ENCODE measurements around the gene GRK3.
"Not testable (repeated sequence)": the region's sequence is repeated elsewhere in the genome, so short reads cannot be mapped to it uniquely, and the experiment has no call there.

The GRK3 gene

DNA sequence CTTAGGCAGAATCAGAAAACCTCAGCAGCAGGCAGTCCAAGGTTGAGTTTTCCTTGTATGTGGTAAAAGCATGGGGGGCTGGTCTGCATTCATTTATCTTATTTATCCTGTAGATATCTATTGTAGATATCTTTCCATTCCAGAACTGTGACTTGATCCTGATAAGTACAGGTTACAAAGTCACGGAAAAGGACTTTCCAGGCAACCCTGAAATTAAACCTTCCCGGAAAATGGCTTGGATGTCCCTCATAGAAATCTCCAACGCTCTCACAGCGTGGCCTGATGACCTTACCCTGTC is 128.7 kb downstream of the GRK3 start:
- H3K27me3 Mint-ChIP-seq = no peaks in the 10 kb centered on the region
- H3K9me3 Mint-ChIP-seq = no peaks in the 10 kb centered on the region
- no peak overlapping the region for H3K4me3 Mint-ChIP-seq
- ATAC-seq (no peak), DNase-seq (no peak)
- H3K27ac Mint-ChIP-seq = no peak overlapping the region
- peaks cover 8% of the 10 kb centered on the region for H3K36me3 Mint-ChIP-seq (ENCODE audit: low read depth)
- H3K4me1 Mint-ChIP-seq = no peaks in the 10 kb centered on the region

DNA sequence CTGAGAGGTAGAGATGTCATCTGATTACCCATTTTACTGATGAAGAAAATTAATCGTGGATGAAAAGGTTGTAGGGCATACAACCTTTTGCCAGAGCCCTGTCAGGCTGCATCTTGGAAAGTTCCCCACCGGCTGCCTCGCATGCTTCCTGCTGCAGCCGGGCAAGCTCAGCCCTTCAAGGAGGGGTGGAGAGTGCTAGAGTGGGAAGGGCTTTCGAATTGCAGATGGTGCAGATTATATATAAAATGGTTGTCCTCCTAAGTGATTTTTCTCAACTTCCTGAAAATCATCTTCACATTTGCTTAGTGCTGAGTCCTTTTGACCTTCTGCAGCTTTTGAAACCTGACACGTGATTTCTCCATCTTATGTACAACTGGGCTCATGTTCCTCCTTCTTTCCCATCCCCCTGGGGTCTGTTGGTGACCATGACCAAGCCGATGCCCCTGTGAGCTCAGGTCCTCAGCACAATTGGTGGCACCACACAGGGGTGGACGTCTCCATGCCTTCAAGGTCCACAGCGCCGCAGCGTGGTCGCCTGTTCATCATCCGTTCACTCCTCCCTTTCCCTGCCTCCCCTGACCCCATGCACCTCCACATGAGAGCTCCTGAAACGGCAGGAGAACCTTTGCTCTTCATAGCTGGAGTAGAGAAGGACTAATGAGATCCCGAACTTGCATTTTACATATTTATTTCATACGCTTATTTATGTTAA is 129.9 kb downstream of the GRK3 start:
- Mint-ChIP-seq H3K27ac (no peak overlapping the region), H3K4me1 (no peaks in the 10 kb centered on the region), H3K27me3 (no peaks in the 10 kb centered on the region), H3K9me3 (no peaks in the 10 kb centered on the region), H3K36me3 (ENCODE audit: low read depth) (peaks cover 8% of the 10 kb centered on the region), H3K4me3 (no peak overlapping the region)
- no peak for DNase-seq
- no peak for ATAC-seq

DNA sequence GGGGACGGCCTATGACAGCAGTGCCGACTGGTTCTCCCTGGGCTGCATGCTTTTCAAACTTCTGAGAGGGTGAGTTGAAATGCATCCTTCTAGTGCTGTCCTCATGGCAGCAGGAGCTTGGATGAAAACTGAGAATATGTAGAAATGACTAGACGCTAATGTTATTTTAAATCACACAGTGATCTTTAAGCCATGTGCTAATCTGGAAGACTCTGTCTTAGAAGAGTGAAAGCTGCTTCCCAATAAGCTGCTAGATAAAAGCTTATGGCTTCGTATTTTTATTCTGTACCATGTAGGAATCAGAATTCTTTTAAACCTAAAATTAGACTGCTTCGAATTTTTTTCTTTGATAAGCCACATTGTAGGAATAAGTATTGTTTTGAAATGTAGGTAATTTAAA is 130.7 kb downstream of the GRK3 start:
- no peak for DNase-seq
- H3K27me3 Mint-ChIP-seq = no peaks in the 10 kb centered on the region
- H3K36me3 Mint-ChIP-seq (ENCODE audit: low read depth) = peaks cover 5% of the 10 kb centered on the region
- ATAC-seq = no peak
- no peaks in the 10 kb centered on the region for H3K4me1 Mint-ChIP-seq
- no peak overlapping the region for H3K4me3 Mint-ChIP-seq
- H3K9me3 Mint-ChIP-seq = no peaks in the 10 kb centered on the region
- no peak overlapping the region for H3K27ac Mint-ChIP-seq

DNA sequence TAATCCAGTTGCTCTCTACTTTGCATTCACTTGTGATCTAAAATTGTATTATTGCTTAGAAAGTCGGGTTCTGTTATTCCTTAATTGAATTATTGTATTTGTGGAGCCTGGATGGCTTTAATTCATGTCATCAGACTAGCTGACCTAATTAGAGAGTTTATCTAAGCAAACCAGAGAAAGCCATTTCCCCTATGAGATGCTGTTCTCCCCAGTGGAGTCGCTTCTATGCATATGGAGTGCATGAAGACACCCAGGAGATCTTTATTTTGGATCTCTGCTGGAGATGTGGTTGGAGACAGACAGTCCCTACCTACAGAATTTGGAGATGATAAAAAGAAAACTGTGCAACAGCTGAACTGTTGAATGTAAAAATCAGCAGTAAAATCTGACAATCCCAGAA is 132.3 kb downstream of the GRK3 start:
- DNase-seq (no peak), ATAC-seq (no peak)
- no peaks in the 10 kb centered on the region for H3K27me3 Mint-ChIP-seq
- no peak overlapping the region for H3K27ac Mint-ChIP-seq
- no peaks in the 10 kb centered on the region for H3K4me1 Mint-ChIP-seq
- H3K36me3 Mint-ChIP-seq (ENCODE audit: low read depth) = no peaks in the 10 kb centered on the region
- H3K9me3 Mint-ChIP-seq = no peaks in the 10 kb centered on the region
- no peak overlapping the region for H3K4me3 Mint-ChIP-seq

DNA sequence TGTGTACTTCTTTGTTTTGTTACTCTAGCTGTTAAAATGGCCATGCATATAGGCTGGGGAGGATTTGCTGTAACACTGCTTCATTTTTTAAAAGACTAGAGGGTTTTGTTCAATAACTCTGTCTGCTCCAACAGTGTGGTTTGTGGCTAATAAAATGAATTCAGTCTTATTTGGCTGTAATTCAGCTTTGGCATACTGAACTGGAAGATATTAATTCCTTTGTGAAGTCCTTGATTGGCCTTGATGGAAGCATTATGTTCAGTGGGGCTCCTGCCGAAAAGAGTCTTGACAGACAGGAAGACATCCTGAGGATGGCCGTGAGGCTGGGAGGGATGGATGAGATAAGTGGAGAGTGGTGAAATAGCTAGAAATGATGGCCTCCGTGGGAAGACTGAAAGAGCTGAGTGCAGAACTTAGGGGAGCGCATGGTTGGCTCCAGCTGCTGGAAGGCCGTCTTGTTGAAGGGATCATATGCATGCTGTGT is 132.7 kb downstream of the GRK3 start:
- Mint-ChIP-seq H3K4me1 (no peaks in the 10 kb centered on the region), H3K36me3 (ENCODE audit: low read depth) (no peaks in the 10 kb centered on the region), H3K9me3 (no peaks in the 10 kb centered on the region), H3K4me3 (no peak overlapping the region), H3K27ac (no peak overlapping the region), H3K27me3 (no peaks in the 10 kb centered on the region)
- DNase-seq (no peak), ATAC-seq (no peak)

DNA sequence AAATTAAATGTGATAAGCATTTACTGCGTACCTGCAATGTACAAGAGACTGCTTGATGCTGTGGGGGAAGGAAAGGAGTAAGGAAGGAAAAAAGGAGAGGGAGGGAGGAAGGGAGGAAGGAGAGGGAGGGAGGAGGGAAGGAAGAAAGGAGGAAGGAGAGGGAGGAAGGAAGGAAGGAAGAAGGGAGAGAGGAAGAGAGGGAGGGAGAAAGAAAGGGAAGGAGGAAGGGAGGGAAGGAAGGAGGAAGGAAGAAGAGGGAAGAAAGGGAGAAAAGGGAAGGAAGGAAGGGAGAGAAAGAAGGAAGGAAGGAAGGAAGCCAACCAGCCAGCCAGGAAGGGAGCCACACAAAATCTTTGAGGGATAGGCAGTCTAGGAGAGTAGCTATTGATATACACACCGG is 133.5 kb downstream of the GRK3 start:
- ATAC-seq = no peak
- Mint-ChIP-seq H3K4me3 (no peak overlapping the region), H3K36me3 (ENCODE audit: low read depth) (no peaks in the 10 kb centered on the region), H3K9me3 (no peaks in the 10 kb centered on the region), H3K27ac (no peak overlapping the region), H3K4me1 (peaks cover 6% of the 10 kb centered on the region), H3K27me3 (no peaks in the 10 kb centered on the region)
- DNase-seq = no peak

DNA sequence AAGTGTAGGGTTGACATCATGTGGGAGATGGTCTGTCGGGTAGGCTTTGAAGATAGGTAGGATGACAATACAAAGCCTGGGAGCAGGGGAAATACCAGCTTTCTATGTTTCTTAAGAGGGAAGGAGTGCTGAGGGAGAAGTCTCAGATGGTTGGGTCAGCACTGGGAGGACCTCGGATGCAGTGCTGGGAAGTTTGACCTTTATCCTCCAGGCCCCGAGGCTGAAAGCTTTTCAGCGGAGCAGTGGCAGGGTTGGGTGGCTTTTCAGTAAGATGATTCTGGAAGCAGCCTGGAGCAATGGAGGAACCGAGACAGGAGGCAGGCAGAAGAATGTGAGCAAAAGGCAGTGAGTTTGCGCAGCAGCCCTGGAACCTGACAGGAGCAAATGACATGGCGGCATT is 134.0 kb downstream of the GRK3 start:
- ATAC-seq = no peak
- Mint-ChIP-seq H3K27me3 (no peaks in the 10 kb centered on the region), H3K27ac (no peak overlapping the region), H3K4me1 (peaks cover 10% of the 10 kb centered on the region), H3K9me3 (no peaks in the 10 kb centered on the region), H3K4me3 (no peak overlapping the region), H3K36me3 (ENCODE audit: low read depth) (no peaks in the 10 kb centered on the region)
- no peak for DNase-seq

DNA sequence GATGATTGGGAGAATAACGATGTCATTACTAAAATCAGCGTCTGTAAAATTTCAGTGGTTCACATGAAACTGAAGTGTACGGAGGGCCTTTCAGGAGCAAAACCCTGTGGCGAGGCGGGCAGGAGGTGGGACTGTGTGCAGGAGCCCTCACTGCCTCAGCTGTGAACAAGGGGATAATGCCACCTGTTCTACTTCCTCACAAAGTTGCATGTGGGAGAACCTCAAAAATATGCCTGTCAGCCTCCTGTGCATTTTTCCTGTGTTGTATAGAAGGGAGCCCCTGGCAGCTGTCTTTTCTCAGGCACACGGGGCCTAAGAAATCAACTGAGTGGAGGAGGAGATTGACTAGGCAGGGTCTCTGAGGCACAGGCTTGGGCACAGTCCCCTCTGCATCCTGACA is 134.5 kb downstream of the GRK3 start:
- Mint-ChIP-seq H3K4me3 (no peak overlapping the region), H3K9me3 (no peaks in the 10 kb centered on the region), H3K27me3 (no peaks in the 10 kb centered on the region), H3K4me1 (peaks cover 10% of the 10 kb centered on the region), H3K27ac (no peak overlapping the region), H3K36me3 (ENCODE audit: low read depth) (no peaks in the 10 kb centered on the region)
- DNase-seq (no peak), ATAC-seq (no peak)

DNA sequence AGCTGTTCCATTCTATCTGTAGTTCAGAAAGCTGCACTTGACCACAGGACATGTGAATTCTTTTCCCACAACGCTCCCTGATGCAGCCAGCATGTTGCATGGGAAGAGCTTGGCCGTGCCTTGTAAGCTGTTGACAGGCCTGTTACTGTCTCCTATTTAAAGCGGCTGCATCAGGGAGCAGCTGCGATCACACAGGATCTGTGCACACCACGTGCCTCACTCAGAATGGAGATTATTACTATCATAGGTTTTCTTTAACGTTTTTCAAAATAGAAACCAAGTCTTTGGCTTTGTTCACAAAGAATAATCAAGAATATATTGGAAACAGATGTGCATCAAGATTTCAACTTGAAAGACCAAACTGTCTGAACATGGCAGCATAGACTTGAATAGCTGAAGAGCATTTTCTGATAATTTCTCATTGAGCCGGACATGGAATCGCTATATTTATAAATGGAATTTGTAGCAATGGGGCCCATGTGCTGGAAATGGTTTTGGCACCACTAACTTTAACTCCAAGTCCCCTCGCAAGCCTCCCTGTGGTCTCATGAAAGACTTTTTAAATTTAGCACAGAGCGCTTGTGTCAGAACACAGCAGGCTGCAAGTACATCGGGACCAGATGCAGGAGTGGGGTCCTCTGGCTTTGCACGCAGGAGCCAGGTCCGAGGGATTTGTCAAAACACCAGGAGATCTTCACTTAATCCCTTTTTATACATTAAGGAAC is 136.7 kb downstream of the GRK3 start:
- no peaks in the 10 kb centered on the region for H3K27me3 Mint-ChIP-seq
- ATAC-seq = no peak
- H3K4me3 Mint-ChIP-seq = no peak overlapping the region
- no peak overlapping the region for H3K27ac Mint-ChIP-seq
- no peaks in the 10 kb centered on the region for H3K9me3 Mint-ChIP-seq
- DNase-seq = no peak
- H3K4me1 Mint-ChIP-seq = peaks cover 10% of the 10 kb centered on the region
- peaks cover 2% of the 10 kb centered on the region for H3K36me3 Mint-ChIP-seq (ENCODE audit: low read depth)

DNA sequence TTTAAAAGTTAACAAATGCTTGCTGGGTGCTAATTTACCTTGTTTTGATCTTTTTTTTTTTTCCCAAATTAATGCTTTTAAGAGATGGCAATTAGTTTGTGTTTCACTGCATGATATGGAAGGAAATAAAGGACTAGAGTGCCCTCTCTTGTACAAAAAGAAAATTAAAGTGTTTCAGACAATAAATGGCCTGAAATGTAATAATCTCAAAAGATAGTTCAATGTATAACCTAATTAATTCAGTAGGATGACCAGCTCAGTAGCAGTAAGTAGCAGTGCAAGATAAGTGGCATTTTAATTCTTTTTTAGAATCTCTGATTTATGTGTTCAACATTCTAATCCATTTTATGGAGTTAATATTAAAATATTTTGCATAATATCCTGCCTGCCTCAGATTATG is 137.6 kb downstream of the GRK3 start:
- no peak for DNase-seq
- Mint-ChIP-seq H3K36me3 (ENCODE audit: low read depth) (peaks cover 2% of the 10 kb centered on the region), H3K27me3 (no peaks in the 10 kb centered on the region), H3K9me3 (no peaks in the 10 kb centered on the region), H3K4me3 (no peak overlapping the region), H3K27ac (no peak overlapping the region), H3K4me1 (peaks cover 10% of the 10 kb centered on the region)
- ATAC-seq = no peak

DNA sequence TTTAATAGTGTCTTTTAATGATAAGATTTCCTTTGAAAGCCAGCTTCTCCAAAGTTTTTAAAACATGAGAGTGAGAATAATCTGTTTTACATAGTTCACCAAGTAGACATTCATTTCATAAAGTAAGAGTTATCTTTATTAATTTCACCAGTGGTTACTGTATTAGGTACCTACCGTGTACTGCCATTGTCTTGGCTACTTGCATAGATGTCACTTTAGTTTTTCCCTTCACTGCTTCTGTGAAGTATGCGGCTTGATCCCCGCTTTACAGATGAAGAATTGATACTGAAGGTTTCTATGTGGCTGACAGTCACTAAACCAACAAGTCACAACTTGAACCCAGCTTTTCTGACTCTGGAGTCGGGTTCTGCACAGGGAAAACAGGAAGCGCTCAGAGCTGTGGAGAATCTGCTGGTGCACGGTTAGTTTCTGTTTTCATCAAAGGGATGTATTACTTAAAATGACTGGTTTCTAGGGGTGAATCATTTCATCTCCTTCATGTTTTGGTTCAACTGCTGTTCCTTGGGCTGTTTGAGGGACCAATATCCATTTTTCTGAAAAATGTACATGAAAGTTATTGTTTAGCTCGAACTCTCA is 138.2 kb downstream of the GRK3 start:
- peaks cover 5% of the 10 kb centered on the region for H3K36me3 Mint-ChIP-seq (ENCODE audit: low read depth)
- ATAC-seq = peak; percentile 61
- DNase-seq = no peak
- H3K27me3 Mint-ChIP-seq = no peaks in the 10 kb centered on the region
- H3K9me3 Mint-ChIP-seq = no peaks in the 10 kb centered on the region
- no peak overlapping the region for H3K4me3 Mint-ChIP-seq
- H3K4me1 Mint-ChIP-seq = peaks cover 10% of the 10 kb centered on the region
- no peak overlapping the region for H3K27ac Mint-ChIP-seq

DNA sequence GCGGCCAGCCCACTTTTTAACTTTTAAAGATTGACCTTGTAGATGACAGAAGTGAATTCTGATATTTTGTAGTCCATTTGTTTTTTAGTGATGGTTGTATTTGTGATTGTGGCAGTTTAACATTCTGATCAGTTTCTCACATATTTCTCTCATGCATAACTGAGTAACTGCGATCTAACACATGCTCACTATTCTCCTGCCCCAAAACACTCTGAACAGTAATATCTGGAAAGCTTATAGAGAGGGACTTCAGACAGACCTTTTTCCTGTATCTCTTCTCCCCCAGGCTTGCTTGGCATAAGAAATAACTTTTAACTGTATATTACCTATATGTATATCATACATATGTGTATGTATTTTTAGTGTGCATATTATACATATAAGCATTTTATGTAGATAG is 140.2 kb downstream of the GRK3 start:
- H3K4me1 Mint-ChIP-seq = peaks cover 10% of the 10 kb centered on the region
- peaks cover 5% of the 10 kb centered on the region for H3K36me3 Mint-ChIP-seq (ENCODE audit: low read depth)
- ATAC-seq = no peak

DNA sequence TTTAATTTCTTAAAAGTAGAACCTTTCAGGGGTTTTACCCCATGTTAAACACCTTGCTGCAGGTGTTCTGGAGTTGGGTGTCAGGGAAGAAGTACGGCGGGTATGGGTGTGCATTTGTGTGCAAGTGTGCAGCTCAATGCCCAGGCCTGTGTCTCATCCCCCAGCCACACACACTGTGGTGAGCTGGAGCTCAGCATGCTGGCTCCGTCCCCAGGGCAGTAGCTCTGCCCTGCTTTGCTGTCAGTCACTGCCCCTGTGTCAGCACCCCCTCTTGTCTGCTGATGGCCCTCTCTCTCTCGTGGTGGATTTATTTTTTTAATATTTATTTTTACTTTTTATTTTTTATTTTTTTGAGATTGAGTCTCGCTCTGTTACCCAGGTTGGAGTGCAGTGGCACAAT is 141.7 kb downstream of the GRK3 start:
- H3K36me3 Mint-ChIP-seq (ENCODE audit: low read depth) = peaks cover 5% of the 10 kb centered on the region
- ATAC-seq (no peak), DNase-seq (no peak)
- H3K27ac Mint-ChIP-seq = no peak overlapping the region
- H3K27me3 Mint-ChIP-seq = no peaks in the 10 kb centered on the region
- no peaks in the 10 kb centered on the region for H3K9me3 Mint-ChIP-seq
- no peak overlapping the region for H3K4me3 Mint-ChIP-seq
- H3K4me1 Mint-ChIP-seq = peaks cover 14% of the 10 kb centered on the region

More for the DNA sequence above, 140.2 kb downstream of the GRK3 start:
- Mint-ChIP-seq H3K9me3 (no peaks in the 10 kb centered on the region), H3K27me3 (no peaks in the 10 kb centered on the region), H3K27ac (no peak overlapping the region), H3K4me3 (no peak overlapping the region)
- no peak for DNase-seq

DNA sequence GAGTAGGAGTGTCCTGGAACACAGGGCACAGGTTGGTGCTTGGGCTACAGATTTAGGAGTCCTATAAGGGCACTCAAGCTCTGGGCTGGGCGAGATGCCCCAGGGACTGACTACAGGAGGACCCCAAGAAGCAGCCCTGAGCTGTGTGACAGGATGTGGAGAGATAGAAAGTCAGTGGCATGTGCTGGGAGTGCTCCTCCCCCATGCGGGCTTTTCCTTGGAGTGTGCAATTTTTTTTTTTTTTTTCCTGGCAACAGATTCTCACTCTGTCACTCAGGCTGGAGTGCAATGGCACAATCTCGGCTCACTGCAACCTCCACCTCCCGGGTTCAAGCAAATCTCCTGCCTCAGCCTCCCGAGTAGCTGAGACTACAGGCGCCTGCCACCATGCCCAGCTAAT is 144.0 kb downstream of the GRK3 start:
- not testable (repeated sequence) for H3K27me3 Mint-ChIP-seq; H3K4me1 Mint-ChIP-seq; DNase-seq; H3K27ac Mint-ChIP-seq; ATAC-seq; H3K36me3 Mint-ChIP-seq (ENCODE audit: low read depth); H3K9me3 Mint-ChIP-seq; H3K4me3 Mint-ChIP-seq

DNA sequence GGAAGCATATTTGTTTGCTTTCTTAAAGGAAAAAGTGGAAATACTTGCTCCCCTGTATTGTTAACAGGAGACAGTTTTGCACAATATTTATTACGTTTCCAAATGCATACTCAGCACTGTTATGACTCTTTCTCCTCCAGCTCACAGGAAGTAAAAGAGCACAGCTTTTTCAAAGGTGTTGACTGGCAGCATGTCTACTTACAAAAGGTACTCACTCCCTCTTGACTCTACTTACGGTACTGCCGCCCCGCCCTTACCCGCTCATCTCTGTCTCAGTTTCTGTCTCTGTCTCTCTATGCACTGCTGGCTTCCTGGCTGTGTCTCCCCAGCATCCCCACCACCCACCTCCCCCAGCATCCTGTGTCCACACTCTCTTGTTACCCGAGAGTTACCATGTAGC is 145.3 kb downstream of the GRK3 start:
- Mint-ChIP-seq H3K4me3 (no peak overlapping the region), H3K36me3 (ENCODE audit: low read depth) (peaks cover 10% of the 10 kb centered on the region), H3K9me3 (no peaks in the 10 kb centered on the region), H3K27ac (no peak overlapping the region), H3K27me3 (no peaks in the 10 kb centered on the region), H3K4me1 (peaks cover 5% of the 10 kb centered on the region)
- ATAC-seq (peak; percentile 69), DNase-seq (no peak)

All from activated naive CD8-positive, alpha-beta T cell treated with anti-CD3 and anti-CD28 coated beads, Interleukin-2, amount 50 U/mL, for 24 hours (primary cell).